Tongue (tissue), 2 donors: Measurements from ENCODE around the gene FOCAD. TPM values are rescaled to one million over a fixed set of nuclear protein-coding genes. Genes with fewer than 3 reads are reported as not detected.
"Not testable (repeated sequence)": the region's sequence is repeated elsewhere in the genome, so short reads cannot be mapped to it uniquely, and the experiment has no call there.

ENCODE experiments used
- DNase-seq: peaks from one replicate; pipeline ENCODE4 v3.0.0-alpha.2; 2015
- total RNA-seq: library from RNA; depleted of rRNA; stranded (reverse); fragments of >200 nt; gene quantifications from one replicate; pipeline ENCODE4 v1.2.3, GENCODE V29; 2014

Gene FOCAD
- total RNA-seq, 1 donor from 2014 or later = 69.5 TPM

- not testable (repeated sequence) for DNase-seq
These were observed 289.3 kb downstream of the FOCAD start for GRCh38 chr9:20973246-20973947.

DNA sequence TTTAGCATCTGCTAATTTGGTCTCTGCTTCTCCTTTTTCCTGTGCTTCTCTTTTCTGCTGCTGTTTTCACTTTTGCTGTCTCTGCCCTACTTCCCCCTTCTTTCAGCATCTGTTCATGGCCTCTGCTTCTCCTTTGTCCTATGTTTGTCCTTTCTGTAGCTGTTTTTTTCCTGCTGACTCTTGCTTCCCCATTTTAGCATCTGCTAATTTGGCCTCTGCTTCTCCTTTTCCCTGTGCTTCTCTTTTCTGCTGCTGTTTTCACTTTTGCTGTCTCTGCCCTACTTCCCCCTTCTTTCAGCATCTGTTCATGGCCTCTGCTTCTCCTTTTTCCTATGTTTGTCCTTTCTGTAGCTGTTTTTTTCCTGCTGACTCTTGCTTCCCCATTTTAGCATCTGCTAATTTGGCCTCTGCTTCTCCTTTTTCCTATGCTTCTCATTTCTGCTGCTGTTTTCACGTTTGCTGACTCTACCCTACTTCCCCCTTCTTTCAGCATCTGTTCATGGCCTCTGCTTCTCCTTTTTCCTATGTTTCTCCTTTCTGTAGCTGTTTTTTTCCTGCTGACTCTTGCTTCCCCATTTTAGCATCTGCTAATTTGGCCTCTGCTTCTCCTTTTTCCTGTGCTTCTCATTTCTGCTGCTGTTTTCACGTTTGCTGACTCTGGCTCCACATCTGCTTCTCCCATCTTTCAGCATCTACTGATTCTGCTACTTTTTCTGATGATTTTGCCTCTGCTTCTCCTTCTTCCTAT, 290.3 kb downstream of the FOCAD start:
- not testable (repeated sequence) for DNase-seq

DNA sequence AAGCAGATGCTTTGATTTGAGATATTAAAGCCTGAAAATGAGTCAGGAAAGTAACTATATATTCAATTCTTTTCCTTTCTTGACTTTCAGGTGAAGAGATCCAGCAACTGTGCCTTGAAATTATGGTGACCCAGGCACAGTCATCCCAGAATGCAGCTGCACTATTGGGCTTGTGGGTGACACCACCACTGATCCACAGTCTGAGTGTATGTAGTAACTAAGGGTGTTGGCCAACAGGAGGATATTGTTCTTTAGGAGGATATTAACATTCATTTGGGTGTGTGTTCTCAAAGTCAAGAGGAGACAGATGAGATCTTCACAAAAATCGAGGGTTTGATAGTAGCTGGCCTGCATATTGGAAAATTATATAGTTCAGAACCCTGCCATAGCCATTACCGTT, 294.2 kb downstream of the FOCAD start:
- no peak for DNase-seq

DNA sequence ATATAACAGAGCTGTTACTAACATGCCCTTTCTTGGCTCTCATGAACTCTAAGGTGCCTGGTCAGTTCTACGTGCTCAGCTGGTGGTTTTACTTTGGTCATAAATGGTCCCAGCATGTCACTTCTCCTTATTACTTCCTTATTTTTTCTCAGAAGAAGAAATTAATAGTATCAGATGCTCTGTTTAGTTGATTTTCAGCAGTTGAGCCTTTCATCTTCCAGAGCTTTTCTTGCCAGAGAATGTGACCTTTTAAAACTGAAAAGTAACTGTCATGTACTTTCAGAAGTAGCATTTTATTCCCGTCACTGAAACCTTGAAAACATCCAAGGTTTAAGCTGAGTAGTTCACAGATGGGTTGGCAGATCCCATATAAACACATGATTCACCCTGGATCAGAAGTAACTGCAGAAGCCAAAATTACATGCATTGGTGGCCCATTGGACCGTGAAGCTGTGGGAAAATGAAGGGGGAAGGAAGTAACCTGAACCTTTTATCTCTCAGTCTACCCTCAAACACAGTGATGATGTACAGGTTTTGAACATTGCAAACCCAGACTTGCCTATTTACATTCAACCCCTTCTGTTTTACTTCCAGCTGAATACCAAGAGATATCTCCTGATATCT, 296.9 kb downstream of the FOCAD start:
- peak; percentile 78 for DNase-seq

GRCh38 chr9:20981486-20981885, 297.4 kb downstream of the FOCAD start:
- peak; percentile 74 for DNase-seq

DNA sequence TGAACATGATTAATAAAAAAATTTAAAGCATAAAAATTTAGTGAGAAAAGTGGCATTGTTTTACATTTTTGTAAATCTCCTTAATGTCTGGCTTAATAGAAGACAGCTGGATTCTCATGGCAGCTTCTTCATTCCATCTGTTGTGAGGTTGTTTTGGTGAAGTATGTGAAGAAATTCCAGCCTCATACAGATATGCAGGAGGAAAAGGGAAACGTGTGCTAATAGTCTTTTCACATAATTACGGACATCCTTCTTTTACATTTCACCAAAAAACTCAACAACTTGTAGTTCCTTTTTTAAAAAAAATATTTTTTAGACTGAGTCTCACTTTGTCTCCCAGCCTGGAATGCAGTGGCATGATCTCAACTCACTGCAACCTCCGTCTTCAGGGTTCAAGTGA, 300.4 kb downstream of the FOCAD start:
- DNase-seq = peak; percentile 18

DNA sequence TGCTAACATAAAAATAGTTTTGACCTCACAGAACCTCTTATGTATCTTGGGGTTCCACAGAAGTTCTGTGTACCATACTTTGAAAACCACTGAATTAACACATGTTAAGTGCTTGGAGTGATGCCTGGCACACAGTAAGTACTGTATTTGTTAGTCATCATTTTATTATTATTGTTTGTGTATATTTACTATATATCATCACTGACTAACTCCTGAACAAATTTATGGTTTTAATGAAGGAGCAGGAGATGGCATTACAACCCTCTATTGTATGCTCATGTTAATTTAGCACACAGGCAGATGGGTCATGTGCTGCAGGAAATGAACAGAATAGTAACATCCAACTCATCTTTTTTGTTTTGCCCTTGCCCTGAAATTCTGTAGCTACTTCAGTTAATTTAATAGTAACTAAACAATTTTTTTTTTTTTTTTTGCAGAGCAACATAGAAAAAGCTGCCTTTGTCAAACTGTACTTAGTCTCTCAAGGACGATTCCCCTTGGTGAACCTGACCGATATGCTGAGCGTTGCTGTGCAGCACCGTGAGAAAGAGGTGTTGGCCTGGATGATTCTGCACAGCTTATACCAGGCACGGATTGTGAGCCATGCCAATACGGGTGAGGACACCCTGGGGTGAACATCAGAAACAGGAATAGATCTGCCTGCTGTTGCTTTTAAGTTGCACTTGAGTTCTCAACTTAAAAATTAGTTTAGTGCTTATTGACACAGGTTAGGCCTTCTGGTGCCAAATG, 302.0 kb downstream of the FOCAD start:
- no peak for DNase-seq

- no peak for DNase-seq
These were observed 303.5 kb downstream of the FOCAD start for GRCh38 chr9:20987521-20987920.

GRCh38 chr9:20988061-20988460, 304.0 kb downstream of the FOCAD start:
- DNase-seq = no peak

DNA sequence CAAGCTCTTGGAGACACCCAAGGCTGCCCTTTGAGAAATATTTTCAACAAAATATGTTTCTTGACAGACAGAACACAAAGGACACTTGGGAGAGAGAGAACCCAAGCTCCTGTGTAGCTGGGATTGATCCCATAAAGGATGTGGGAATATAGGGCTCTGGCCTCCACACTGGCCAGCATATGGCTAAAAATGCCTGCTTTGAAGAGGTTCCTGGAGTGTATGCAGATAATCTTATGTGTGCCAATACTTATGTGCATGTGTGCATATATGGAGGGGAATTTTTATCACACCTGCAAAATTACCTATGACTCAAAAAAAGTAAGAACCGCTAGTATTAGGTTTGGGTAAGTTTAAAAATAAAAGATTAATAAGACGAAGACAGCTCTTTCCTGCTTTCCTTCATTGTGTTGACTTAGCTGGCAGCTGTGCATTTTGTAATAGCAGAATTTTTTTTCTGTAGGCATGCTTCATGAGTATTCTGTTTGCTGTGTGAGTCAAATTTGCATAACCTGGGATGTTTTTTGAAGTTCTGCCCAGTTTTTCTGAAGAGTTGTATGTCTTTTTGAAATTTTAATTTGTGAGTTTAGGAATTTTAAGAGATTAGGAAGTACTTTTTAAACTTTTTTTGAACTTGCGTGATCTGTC, 304.7 kb downstream of the FOCAD start:
- peak; percentile 27 for DNase-seq

GRCh38 chr9:20989923-20990341, 305.9 kb downstream of the FOCAD start:
- no peak for DNase-seq

DNA sequence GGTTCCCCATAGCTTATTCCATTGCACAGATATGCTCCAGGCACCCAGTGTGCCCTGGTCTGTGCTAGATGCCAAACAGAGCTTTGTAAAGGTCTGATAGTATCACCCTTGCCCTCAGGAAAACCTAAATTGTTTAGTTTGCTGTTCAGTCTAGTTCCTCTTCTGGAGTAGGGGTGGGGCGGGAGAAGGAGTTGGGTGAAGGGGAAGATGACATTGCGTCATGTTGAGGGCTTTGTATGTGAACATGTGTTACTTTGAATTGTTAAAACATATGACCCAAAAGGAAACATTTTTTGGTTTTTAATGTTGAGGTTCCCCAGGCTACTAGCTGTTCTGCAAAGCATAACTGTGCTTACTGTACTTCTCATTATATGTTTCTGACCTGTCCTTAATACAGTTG, 306.8 kb downstream of the FOCAD start:
- DNase-seq = no peak

GRCh38 chr9:20994486-20994885, 310.4 kb downstream of the FOCAD start:
- DNase-seq = no peak

DNA sequence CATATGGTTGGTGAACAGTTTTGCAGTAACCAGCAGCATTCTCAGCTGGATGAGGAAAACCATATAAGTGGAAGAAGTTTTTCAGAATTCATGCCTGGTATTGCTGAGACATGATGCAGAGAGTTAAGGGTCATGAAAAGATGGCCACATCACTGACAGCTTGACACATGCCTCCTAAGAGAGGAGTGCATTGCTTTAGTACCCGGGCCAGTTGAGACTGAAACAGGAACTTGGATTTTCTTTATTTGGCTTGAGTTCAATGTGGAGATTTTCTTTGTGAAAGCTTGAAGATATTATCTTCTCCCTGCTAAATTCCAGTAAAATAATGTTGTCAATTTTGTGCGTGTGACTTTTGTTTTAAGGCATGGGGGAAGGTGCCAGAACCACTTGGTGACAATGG, 311.6 kb downstream of the FOCAD start:
- no peak for DNase-seq

GRCh38 chr9:20996809-20997208, 312.8 kb downstream of the FOCAD start:
- DNase-seq = no peak

GRCh38 chr9:20997503-20998076, 313.5 kb downstream of the FOCAD start:
- DNase-seq = no peak

GRCh38 chr9:21001581-21001980, 317.5 kb downstream of the FOCAD start:
- DNase-seq = no peak

DNA sequence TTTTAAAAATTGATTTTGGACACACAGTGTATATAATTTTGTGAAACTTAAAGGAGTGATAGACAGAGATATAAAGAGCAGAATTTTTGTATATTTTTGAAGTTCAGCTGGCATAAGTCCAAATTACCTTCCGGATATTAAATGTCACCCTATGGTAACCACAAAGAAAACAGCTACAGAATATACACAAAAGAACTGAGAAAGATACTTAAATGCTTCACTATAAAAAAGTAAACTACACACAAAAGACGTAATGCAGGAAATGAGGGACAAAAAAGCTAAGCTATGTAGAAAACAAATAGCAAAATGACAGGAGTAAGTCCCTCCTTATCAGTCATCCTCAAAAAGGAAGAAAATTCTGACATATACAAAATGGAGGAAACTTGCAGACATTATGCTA, 318.0 kb downstream of the FOCAD start:
- DNase-seq = no peak

GRCh38 chr9:21015129-21015815, 331.2 kb downstream of the FOCAD start:
- DNase-seq = peak; percentile 56

GRCh38 chr9:21015995-21016394, 331.9 kb downstream of the FOCAD start:
- DNase-seq = no peak
